RWPE1 (cell line): Measurements from ENCODE around the gene DACT3.
A peak's percentile ranks its signal among the peaks of the same experiment; 100 is the strongest.

Experiments
- CTCF ChIA-PET: fragments of 350-600 bp; sonication (Branson Sonifier 250); formaldehyde crosslinking; extraction: SDS; loops from one replicate; lab custom pipeline; 2021; lab: Yijun Ruan, JAX
- POLR2A ChIA-PET: fragments of 400-600 bp; formaldehyde crosslinking; extraction: SDS; loops from one replicate; lab custom pipeline; 2020; ENCODE audit warnings: antibody characterized with exemption; ENCODE audit not compliant: low non-redundant PET; lab: Yijun Ruan, JAX
- DNase-seq: peaks from one replicate; pipeline ENCODE4 v3.0.0; 2012; ENCODE audit warnings: low spot score
- H3K27ac ChIP-seq: fragments of 450-650 bp; 2 replicates; pipeline ENCODE4 v1.5.1; 2017
- TF ChIP-seq, protein P1 (sequence below): fragments of 450-650 bp; conservative IDR thresholded peaks from 2 replicates; pipeline ENCODE4 v1.5.1; 2017; ENCODE audit warnings: low read depth, mild to moderate bottlenecking

DACT3 gene

GRCh38 chr19:46697204-46697960, 36.4 kb upstream of the DACT3 start:
- CTCF ChIA-PET, result no interaction called here
- TF ChIP-seq, protein P1, sequence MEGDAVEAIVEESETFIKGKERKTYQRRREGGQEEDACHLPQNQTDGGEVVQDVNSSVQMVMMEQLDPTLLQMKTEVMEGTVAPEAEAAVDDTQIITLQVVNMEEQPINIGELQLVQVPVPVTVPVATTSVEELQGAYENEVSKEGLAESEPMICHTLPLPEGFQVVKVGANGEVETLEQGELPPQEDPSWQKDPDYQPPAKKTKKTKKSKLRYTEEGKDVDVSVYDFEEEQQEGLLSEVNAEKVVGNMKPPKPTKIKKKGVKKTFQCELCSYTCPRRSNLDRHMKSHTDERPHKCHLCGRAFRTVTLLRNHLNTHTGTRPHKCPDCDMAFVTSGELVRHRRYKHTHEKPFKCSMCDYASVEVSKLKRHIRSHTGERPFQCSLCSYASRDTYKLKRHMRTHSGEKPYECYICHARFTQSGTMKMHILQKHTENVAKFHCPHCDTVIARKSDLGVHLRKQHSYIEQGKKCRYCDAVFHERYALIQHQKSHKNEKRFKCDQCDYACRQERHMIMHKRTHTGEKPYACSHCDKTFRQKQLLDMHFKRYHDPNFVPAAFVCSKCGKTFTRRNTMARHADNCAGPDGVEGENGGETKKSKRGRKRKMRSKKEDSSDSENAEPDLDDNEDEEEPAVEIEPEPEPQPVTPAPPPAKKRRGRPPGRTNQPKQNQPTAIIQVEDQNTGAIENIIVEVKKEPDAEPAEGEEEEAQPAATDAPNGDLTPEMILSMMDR, result no peak
- H3K27ac ChIP-seq, result peak overlapping the region; percentile 49
- POLR2A ChIA-PET, result interaction anchor here (0.5 to 0.6 kb wide), 2 partner anchors 11 to 20 kb away, joined by 3 to 6 read pairs; partner anchors contain the start of gene PRKD2
- DNase-seq, result no peak

DNA sequence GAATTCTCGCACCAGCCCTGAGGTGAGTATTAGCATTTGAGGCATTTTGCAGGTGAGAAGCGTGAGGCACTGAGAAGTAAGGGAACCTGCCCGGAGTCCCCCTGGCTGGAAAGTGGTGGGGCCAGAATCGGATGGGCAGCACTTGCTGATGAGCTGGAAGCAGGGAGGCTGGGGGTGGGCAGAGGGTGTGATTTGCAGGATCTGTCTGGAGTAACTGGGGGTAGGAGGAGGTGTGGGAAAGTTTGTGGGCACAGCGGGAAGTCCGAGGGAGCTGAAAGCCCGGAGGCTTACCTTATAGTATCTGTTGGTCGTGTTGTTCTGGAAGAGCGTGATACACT, 35.9 kb upstream of the DACT3 start:
- TF ChIP-seq, protein P1, result no peak
- H3K27ac ChIP-seq, result peak overlapping the region; percentile 49
- POLR2A ChIA-PET, result interaction anchor here (0.6 kb wide), 1 partner anchor 10 kb away, joined by 6 read pairs; no protein-coding TSS in a partner anchor
- no peak for DNase-seq
- CTCF ChIA-PET, result interaction anchor here (0.5 kb wide), 1 partner anchor 265 kb away, joined by 4 read pairs; no protein-coding TSS in a partner anchor

DNA sequence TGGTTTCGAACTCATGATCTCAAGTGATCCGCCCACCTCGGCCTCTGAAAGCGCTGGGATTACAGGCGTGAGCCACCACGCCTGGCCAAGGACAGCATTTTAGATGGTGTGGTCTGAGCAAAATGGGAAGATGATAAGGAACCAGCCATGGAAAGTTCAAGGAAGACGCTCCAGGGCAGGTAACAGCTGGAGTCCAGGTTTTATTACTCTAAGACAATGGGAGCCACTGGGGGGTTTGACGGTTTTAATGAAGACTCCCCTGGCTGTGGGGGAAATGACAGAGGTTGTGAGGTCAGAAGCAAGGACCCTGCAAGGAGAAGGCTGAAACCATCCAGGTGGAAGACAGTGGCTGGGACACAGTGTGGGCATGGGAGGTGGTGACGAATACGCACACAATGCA, 35.1 kb upstream of the DACT3 start:
- DNase-seq, result no peak
- POLR2A ChIA-PET, result no interaction called here
- CTCF ChIA-PET, result interaction anchor here (0.6 kb wide), 1 partner anchor 836 kb away, joined by 3 read pairs; no protein-coding TSS in a partner anchor
- TF ChIP-seq, protein P1, result no peak
- H3K27ac ChIP-seq, result no peak overlapping the region

DNA sequence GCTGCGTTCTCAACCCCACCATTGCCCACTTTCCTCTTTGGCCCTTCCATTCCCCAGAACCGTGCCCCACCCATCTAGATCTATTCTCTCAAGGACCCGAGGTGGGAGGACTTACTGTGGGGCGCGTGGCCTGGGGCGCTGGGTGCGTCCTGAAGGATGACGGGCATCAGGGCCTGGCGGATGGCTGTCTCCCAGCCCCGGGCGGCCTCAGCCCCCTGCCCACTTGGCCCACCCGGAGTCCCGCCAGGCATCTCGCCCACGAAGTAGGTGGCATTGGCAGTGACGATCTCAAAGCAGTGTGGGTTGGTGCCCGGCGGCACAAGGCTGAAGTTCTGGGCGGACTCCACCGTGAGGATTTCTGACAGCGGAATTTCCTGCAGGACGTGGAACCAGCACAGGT, 32.8 kb upstream of the DACT3 start:
- ChIA-PET CTCF (interaction anchor here (1.4 kb wide), 1 partner anchor 11 kb away, joined by 7 read pairs; no protein-coding TSS in a partner anchor), POLR2A (no interaction called here)
- H3K27ac ChIP-seq, result peak overlapping the region; percentile 11; the same call in 1 of the 2 replicates
- no peak for DNase-seq
- TF ChIP-seq, protein P1, result no peak

GRCh38 chr19:46692918-46693722, 32.1 kb upstream of the DACT3 start:
- H3K27ac ChIP-seq, result peak overlapping the region; percentile 11; the same call in 1 of the 2 replicates
- DNase-seq, result no peak
- ChIA-PET CTCF (interaction anchor here (1.4 kb wide), 1 partner anchor 12 kb away, joined by 7 read pairs; no protein-coding TSS in a partner anchor), POLR2A (no interaction called here)
- TF ChIP-seq, protein P1, result no peak

- CTCF ChIA-PET, result no interaction called here
Observed at GRCh38 chr19:46691948-46692347, 31.0 kb upstream of the DACT3 start.

More at GRCh38 chr19:46691948-46692347, 31.0 kb upstream of the DACT3 start:
- H3K27ac ChIP-seq, result no peak overlapping the region
- DNase-seq, result no peak
- POLR2A ChIA-PET, result no interaction called here
- TF ChIP-seq, protein P1, result no peak
